Measurements from ENCODE around the gene TM2D3. TPM values are rescaled to one million over a fixed set of nuclear protein-coding genes. Genes with fewer than 3 reads are reported as not detected.

Gene TM2D3
- total RNA-seq, 1 donor from 2014 or later, result 39.0 TPM

GRCh38 chr15:101669744-101670143 lies 17.6 kb upstream of the TM2D3 start:
- no peak for DNase-seq (ENCODE audit: extremely low spot score in 2 of 2)
- Histone ChIP-seq H3K4me3 (no peak overlapping the region), H3K36me3 (peaks cover 0 to 36% of the 10 kb centered on the region in 2 donors), H3K27me3 (no peaks in the 10 kb centered on the region), H3K4me1 (no peaks in the 10 kb centered on the region), H3K9me3 (no peaks in the 10 kb centered on the region), H3K27ac (no peak overlapping the region)
- TF ChIP-seq POLR2A (IDR thresholded peaks at IDR 0.05) (no peak), POLR2AphosphoS5 (IDR thresholded peaks at IDR 0.05; ENCODE audit: insufficient read depth in 1 of 2, low read depth in 1 of 2) (no peak), CTCF (IDR thresholded peaks at IDR 0.05) (no peak)
- intact Hi-C loops (cut with DNase I), result no loop called here

GRCh38 chr15:101667881-101668280 lies 15.7 kb upstream of the TM2D3 start:
- H3K4me1 ChIP-seq, result no peaks in the 10 kb centered on the region
- H3K4me3 ChIP-seq, result no peak overlapping the region
- intact Hi-C loops (cut with DNase I), result no loop called here
- H3K36me3 ChIP-seq, result peaks cover 0 to 27% of the 10 kb centered on the region in 2 donors
- no peak for DNase-seq (ENCODE audit: extremely low spot score in 2 of 2)
- H3K27ac ChIP-seq, result no peak overlapping the region
- no peaks in the 10 kb centered on the region for H3K27me3 ChIP-seq
- no peaks in the 10 kb centered on the region for H3K9me3 ChIP-seq
- TF ChIP-seq CTCF (IDR thresholded peaks at IDR 0.05) (no peak), POLR2AphosphoS5 (IDR thresholded peaks at IDR 0.05; ENCODE audit: insufficient read depth in 1 of 2, low read depth in 1 of 2) (no peak), POLR2A (IDR thresholded peaks at IDR 0.05) (no peak)

- no peaks in the 10 kb centered on the region for H3K27me3 ChIP-seq
- no peaks in the 10 kb centered on the region for H3K9me3 ChIP-seq
- H3K4me1 ChIP-seq, result no peaks in the 10 kb centered on the region
- no peak for DNase-seq (ENCODE audit: extremely low spot score in 2 of 2)
- TF ChIP-seq POLR2A (IDR thresholded peaks at IDR 0.05), result no peak
- no peak for TF ChIP-seq CTCF (IDR thresholded peaks at IDR 0.05)
- TF ChIP-seq POLR2AphosphoS5 (IDR thresholded peaks at IDR 0.05; ENCODE audit: insufficient read depth in 1 of 2, low read depth in 1 of 2), result no peak
- no peak overlapping the region for H3K4me3 ChIP-seq
- no peak overlapping the region for H3K27ac ChIP-seq
- peaks cover 0 to 5% of the 10 kb centered on the region in 2 donors for H3K36me3 ChIP-seq
- intact Hi-C loops (cut with DNase I), result no loop called here
These were observed 12.2 kb upstream of the TM2D3 start for GRCh38 chr15:101664303-101664913.

GRCh38 chr15:101662203-101662602 lies 10.0 kb upstream of the TM2D3 start:
- H3K4me3 ChIP-seq, result no peak overlapping the region
- no peaks in the 10 kb centered on the region for H3K9me3 ChIP-seq
- no peak overlapping the region for H3K27ac ChIP-seq
- no peaks in the 10 kb centered on the region for H3K4me1 ChIP-seq
- DNase-seq (ENCODE audit: extremely low spot score in 2 of 2), result no peak
- TF ChIP-seq CTCF (IDR thresholded peaks at IDR 0.05) (no peak), POLR2A (IDR thresholded peaks at IDR 0.05) (no peak), POLR2AphosphoS5 (IDR thresholded peaks at IDR 0.05; ENCODE audit: insufficient read depth in 1 of 2, low read depth in 1 of 2) (no peak)
- H3K27me3 ChIP-seq, result no peaks in the 10 kb centered on the region
- intact Hi-C loops (cut with DNase I), result no loop called here
- H3K36me3 ChIP-seq, result no peaks in the 10 kb centered on the region

GRCh38 chr15:101660005-101660404 lies 7.8 kb upstream of the TM2D3 start:
- Histone ChIP-seq H3K4me3 (no peak overlapping the region), H3K4me1 (no peaks in the 10 kb centered on the region), H3K36me3 (no peaks in the 10 kb centered on the region), H3K9me3 (no peaks in the 10 kb centered on the region), H3K27ac (no peak overlapping the region), H3K27me3 (no peaks in the 10 kb centered on the region)
- no peak for DNase-seq (ENCODE audit: extremely low spot score in 2 of 2)
- intact Hi-C loops (cut with DNase I), result no loop called here
- no peak for TF ChIP-seq CTCF (IDR thresholded peaks at IDR 0.05)
- no peak for TF ChIP-seq POLR2AphosphoS5 (IDR thresholded peaks at IDR 0.05; ENCODE audit: insufficient read depth in 1 of 2, low read depth in 1 of 2)
- no peak for TF ChIP-seq POLR2A (IDR thresholded peaks at IDR 0.05)
